22Rv1 (cell line): ENCODE measurements around the gene INVS.

Experiments
- CTCF ChIP-seq: fragments of 450-650 bp; IDR thresholded peaks from 2 replicates; pipeline ENCODE4 v1.5.1; 2017; ENCODE audit warnings: mild to moderate bottlenecking
- ZFX ChIP-seq: fragments of 450-650 bp; IDR thresholded peaks from 2 replicates; pipeline ENCODE4 v1.6.1; 2017; ENCODE audit warnings: antibody characterized with exemption, borderline replicate concordance

GRCh38 chr9:100281066-100281465 is 182.0 kb downstream of the INVS start:
- TF ChIP-seq CTCF = no peak
- TF ChIP-seq ZFX = no peak
